ENCODE measurements around the gene AKR1B1. TPM values are rescaled to one million over a fixed set of nuclear protein-coding genes. Genes with fewer than 3 reads are reported as not detected.

Gene AKR1B1
- total and polyA plus RNA-seq, 9 of the 15 experiments (the other 6 are each of a cell fraction or from before 2014, with no cell fraction given), result 2.0 to 10.6 (median 6.2) TPM

GRCh38 chr7:134432296-134433152 is 26.4 kb downstream of the AKR1B1 start (continued):
- no peak for TF ChIP-seq E2F8 (IDR thresholded peaks at IDR 0.05; ENCODE audit: low read depth, partially characterized antibody)
- TF ChIP-seq L3MBTL2 (IDR thresholded peaks at IDR 0.05), result peak; percentile 76
- TF ChIP-seq SETDB1 (IDR thresholded peaks at IDR 0.05; ENCODE audit: low read length), result no peak
- no peak for TF ChIP-seq GMEB1 (CRISPR knock-in tag; IDR thresholded peaks at IDR 0.05)
- TF ChIP-seq CBX5 (IDR thresholded peaks at IDR 0.05; ENCODE audit: borderline replicate concordance, low read depth), result 0 out of 2 replicates have a peak, but pooled peaks have one; percentile 49
- no peak for TF ChIP-seq RBBP5 (IDR thresholded peaks at IDR 0.05; ENCODE audit: borderline replicate concordance, insufficient read depth, low read length, poor library complexity, severe bottlenecking)
- TF ChIP-seq FUS (optimal IDR thresholded peaks at IDR 0.05; ENCODE audit: low read depth, low read length), result no peak
- TF ChIP-seq ZBTB17 (CRISPR knock-in tag; IDR thresholded peaks at IDR 0.05), result no peak
- peak; percentile 76; the same call in 1 of the 2 replicates for TF ChIP-seq TFAP4 (CRISPR knock-in tag; IDR thresholded peaks at IDR 0.05; ENCODE audit: borderline replicate concordance)
- TF ChIP-seq TCF3 (CRISPR knock-in tag; IDR thresholded peaks at IDR 0.05), result peak; percentile 18; the same call in 1 of the 2 replicates
- 0 out of 2 replicates have a peak, but pooled peaks have one; percentile 50 for TF ChIP-seq ZNF212 (CRISPR knock-in tag; IDR thresholded peaks at IDR 0.05)
- no peak for TF ChIP-seq MCM7 (IDR thresholded peaks at IDR 0.05)
- 0 out of 2 replicates have a peak, but pooled peaks have one; percentile 2 for TF ChIP-seq ZC3H11A (IDR thresholded peaks at IDR 0.05; ENCODE audit: low read depth, low read length)
- TF ChIP-seq SMC3 (conservative IDR thresholded peaks at IDR 0.05; ENCODE audit: insufficient read depth, low read depth, low read length), result peak; percentile 90
- TF ChIP-seq ZNF584 (CRISPR knock-in tag; IDR thresholded peaks at IDR 0.05; ENCODE audit: low read depth), result no peak
- TF ChIP-seq PHF21A (IDR thresholded peaks at IDR 0.05; ENCODE audit: borderline replicate concordance, low read depth), result no peak
- TF ChIP-seq CREM (IDR thresholded peaks at IDR 0.05; ENCODE audit: low read depth), result peak; percentile 31
- 0 out of 2 replicates have a peak, but pooled peaks have one; percentile 1 for TF ChIP-seq GATAD2B (IDR thresholded peaks at IDR 0.05; ENCODE audit: borderline replicate concordance)
- TF ChIP-seq SRF (CRISPR knock-in tag; IDR thresholded peaks at IDR 0.05), result 0 out of 4 replicates have a peak, but pooled peaks of 1 of the 2 experiments have one; percentile 59
- TF ChIP-seq TCF7L2 (IDR thresholded peaks at IDR 0.05; ENCODE audit: low read depth, low read length), result no peak
- TF ChIP-seq DIDO1 (tag; IDR thresholded peaks at IDR 0.05; ENCODE audit: low read depth), result no peak
- TF ChIP-seq E2F3 (CRISPR knock-in tag; IDR thresholded peaks at IDR 0.05), result no peak
- no peak for TF ChIP-seq FOXJ3 (CRISPR knock-in tag; IDR thresholded peaks at IDR 0.05)
- peak; percentile 62; the same call in 1 of the 2 replicates for TF ChIP-seq SP1 (CRISPR knock-in tag; IDR thresholded peaks at IDR 0.05)
